DND-41 (cell line): Measurements from ENCODE around the gene AFF1.

ENCODE experiments used
- EZH2 ChIP-seq: IDR thresholded peaks from 3 replicates; pipeline ENCODE4 v1.6.1; 2012; ENCODE audit warnings: borderline replicate concordance, low read depth, mild to moderate bottlenecking, moderate library complexity, low read length, inconsistent platforms; ENCODE audit not compliant: severe bottlenecking
- TF ChIP-seq, protein P1 (sequence below): IDR thresholded peaks from 2 replicates; pipeline ENCODE4 v1.5.1; 2012; ENCODE audit warnings: borderline replicate concordance, low read length, moderate library complexity, mild to moderate bottlenecking; ENCODE audit not compliant: poor library complexity, severe bottlenecking; ENCODE audit errors: extremely low read depth

DNA sequence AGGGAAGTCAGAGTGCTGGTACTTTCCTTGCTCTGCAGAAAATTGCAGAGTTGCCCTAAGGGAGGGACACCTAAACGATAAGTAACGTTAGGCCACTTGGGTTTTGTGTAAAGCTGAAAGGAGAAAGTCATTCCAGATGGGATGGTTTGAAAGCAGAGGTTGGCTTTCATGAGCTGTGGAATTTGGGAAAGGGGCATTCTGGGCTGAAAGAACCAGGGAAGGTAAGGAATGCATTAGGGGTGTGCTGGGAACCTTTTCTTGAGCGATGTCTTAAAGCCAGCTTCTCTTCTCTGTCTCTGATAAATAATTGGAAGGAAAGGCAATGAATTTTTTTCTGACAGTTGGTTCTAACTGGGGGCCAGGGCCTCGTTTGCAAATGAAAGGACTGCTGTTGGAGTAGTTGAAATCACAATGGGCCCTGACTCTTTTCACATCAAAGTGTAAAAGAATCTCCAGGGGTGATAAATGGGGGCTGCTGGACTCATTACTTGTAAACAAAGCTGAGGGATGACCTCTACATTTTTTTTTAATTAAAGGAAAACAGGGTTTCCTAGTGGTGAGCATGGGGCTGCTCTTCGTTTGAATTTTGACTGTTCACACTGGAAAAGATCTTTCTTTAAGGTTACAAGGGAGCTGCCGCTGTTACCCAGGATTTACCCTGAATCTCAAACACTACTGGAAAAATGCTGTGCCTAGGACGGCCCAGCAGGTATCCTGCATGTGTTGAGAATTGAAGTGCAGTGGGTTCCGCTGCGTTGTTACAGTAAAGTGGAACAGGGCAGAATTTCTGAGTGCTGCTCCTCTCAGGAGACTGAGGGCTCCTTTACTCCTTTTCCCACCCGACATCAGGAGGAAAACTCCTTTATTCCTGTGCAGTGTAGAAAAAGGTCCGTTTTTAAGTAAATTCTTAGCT lies 25.0 kb downstream of the AFF1 start:
- TF ChIP-seq, protein P1, sequence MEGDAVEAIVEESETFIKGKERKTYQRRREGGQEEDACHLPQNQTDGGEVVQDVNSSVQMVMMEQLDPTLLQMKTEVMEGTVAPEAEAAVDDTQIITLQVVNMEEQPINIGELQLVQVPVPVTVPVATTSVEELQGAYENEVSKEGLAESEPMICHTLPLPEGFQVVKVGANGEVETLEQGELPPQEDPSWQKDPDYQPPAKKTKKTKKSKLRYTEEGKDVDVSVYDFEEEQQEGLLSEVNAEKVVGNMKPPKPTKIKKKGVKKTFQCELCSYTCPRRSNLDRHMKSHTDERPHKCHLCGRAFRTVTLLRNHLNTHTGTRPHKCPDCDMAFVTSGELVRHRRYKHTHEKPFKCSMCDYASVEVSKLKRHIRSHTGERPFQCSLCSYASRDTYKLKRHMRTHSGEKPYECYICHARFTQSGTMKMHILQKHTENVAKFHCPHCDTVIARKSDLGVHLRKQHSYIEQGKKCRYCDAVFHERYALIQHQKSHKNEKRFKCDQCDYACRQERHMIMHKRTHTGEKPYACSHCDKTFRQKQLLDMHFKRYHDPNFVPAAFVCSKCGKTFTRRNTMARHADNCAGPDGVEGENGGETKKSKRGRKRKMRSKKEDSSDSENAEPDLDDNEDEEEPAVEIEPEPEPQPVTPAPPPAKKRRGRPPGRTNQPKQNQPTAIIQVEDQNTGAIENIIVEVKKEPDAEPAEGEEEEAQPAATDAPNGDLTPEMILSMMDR, result no peak
- TF ChIP-seq EZH2, result no peak
